ENCODE measurements around the gene SLC35F6. TPM values are rescaled to one million over a fixed set of nuclear protein-coding genes. Genes with fewer than 3 reads are reported as not detected.
A peak's percentile ranks its signal among the peaks of the same experiment; 100 is the strongest.

SLC35F6 gene, protein sequence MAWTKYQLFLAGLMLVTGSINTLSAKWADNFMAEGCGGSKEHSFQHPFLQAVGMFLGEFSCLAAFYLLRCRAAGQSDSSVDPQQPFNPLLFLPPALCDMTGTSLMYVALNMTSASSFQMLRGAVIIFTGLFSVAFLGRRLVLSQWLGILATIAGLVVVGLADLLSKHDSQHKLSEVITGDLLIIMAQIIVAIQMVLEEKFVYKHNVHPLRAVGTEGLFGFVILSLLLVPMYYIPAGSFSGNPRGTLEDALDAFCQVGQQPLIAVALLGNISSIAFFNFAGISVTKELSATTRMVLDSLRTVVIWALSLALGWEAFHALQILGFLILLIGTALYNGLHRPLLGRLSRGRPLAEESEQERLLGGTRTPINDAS
- polyA plus RNA-seq (ENCODE audit: insufficient read length in 12 of 12): 10 to 100 TPM in 1 of 12 donors, 1 to 10 TPM in 10, not detected in 1; 6.1 to 10.3 (median 8.3) TPM
- long read RNA-seq, donor 1, partial matches to known transcripts: 0 of 2 reads
- long read RNA-seq, donor 1, other reads (novel, unspliced or antisense): 0 of 2 reads
- long read RNA-seq, donor 2, partial matches to known transcripts: 0 of 3 reads
- long read RNA-seq, donor 2, other reads (novel, unspliced or antisense): 0 of 3 reads
- long read RNA-seq, donor 3, partial matches to known transcripts: 0 of 1 reads
- long read RNA-seq, donor 3, other reads (novel, unspliced or antisense): 0 of 1 reads
- long read RNA-seq, donor 4, partial matches to known transcripts: 0 of 1 reads
- long read RNA-seq, donor 4, other reads (novel, unspliced or antisense): 0 of 1 reads
- long read RNA-seq, donor 5, transcript SLC35F6-201 (6 exons, 3,898 nt): major isoform, 8 of 13 reads
- long read RNA-seq, donor 5, partial matches to known transcripts: 5 of 13 reads
- long read RNA-seq, donor 5, other reads (novel, unspliced or antisense): 0 of 13 reads
- long read RNA-seq, donor 6, partial matches to known transcripts: 0 of 2 reads
- long read RNA-seq, donor 6, other reads (novel, unspliced or antisense): 0 of 2 reads
- long read RNA-seq, donor 7: 0 reads
- long read RNA-seq, donor 8, partial matches to known transcripts: 0 of 3 reads
- long read RNA-seq, donor 8, other reads (novel, unspliced or antisense): 0 of 3 reads
- long read RNA-seq, donor 9: 0 reads
- long read RNA-seq, donor 10: 0 reads
- long read RNA-seq, donor 11, transcript SLC35F6-201 (6 exons, 3,898 nt): major isoform, 6 of 6 reads
- long read RNA-seq, donor 11, partial matches to known transcripts: 0 of 6 reads
- long read RNA-seq, donor 11, other reads (novel, unspliced or antisense): 0 of 6 reads

DNA sequence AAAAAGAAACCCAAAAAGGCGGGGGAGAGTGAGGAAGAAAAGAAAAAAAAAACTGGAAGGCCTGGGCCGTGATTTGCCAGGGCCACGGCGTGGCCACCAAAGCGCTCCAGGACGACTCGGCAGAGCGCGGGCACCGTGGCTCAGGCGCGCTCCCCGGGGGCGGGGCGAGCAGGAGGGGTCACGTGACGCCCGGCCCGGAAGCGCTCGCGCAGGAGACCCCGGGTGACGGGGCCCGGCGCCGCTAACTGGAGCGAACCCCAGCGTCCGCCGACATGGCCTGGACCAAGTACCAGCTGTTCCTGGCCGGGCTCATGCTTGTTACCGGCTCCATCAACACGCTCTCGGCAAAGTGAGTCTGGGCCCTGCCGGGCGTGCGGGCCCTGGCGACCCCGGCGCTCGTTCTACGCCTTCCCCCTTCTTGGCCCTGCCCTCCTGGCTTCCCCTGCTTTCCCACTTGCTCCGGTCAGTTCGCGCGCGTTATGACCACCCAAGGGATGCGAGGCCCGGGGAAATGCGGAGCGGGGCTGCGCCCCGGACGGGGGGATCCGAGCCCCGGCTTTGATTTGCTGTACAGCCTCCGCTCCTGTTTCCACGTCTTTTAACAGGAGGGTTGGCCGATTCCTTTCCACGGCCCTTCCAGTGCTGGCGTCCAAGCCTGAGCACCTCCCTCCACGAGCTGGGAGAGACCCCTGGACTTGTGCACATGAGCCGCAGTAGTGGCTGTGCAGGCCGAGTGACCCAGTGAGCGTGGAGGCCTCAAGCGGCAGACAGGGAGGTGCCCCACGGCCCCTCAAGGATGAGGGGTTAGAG, at the start of gene SLC35F6:
Gene SLC35F6, plus strand, starts transcription at position 207 of the 810 bp plus-strand sequence. Its CDS starts 66 bp downstream, at position 273.
- peak; percentile 81 for DNase-seq

DNA sequence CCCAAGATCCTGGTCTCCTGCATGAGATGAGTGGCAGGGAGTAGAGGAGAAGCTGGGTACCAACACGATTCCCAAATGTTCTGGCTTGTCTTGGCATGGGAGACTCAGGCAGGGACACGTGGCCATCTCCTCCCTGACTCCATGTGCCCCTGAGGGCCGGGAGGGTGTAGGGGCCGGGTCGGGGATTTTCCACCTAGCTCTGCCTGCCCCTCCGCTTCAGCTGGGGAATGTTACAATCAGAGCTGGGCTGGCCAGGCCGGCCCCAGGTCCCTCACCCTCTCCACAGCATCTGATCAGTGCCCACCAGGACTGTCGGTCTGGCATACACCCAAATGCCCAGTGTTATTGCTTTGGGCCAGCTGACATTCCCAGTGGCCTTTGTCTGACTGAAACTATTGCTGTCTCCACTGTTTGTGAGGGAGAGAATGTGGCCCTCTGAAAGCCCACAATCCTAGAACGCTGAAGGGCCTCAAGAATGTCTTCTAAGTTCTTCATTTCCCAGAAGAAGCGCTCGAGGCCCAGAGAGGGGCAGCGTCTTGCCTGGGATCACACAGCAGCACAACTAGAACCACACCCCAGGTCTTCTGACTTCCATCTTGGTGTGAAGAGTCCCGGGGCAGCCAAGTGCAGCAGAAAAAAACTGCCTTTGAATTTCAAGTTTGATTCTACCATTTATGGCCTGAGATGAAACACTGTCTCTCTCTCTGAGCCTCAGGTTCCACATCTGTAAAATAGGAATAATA, 48.4 kb upstream of the SLC35F6 start:
- DNase-seq: no peak

DNA sequence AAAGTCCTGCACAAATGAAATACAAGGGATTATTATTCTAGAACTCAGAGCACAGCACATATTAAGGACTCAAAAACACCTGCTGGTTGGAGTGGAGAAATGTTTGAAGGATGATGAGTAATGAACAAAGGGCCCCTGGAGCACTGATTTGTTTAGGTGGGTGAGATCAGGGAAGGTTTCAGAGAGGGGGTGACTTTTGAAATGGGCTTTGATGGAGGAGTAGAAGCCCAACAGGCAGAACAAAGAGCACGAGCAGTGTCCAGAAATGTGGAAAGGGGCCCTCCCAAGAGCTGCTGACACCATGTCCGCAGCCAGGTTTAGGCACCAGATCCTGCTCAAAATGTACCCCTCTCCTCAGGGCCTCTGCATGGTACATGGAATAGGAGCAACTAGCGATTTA, 47.7 kb upstream of the SLC35F6 start:
- DNase-seq: no peak

DNA sequence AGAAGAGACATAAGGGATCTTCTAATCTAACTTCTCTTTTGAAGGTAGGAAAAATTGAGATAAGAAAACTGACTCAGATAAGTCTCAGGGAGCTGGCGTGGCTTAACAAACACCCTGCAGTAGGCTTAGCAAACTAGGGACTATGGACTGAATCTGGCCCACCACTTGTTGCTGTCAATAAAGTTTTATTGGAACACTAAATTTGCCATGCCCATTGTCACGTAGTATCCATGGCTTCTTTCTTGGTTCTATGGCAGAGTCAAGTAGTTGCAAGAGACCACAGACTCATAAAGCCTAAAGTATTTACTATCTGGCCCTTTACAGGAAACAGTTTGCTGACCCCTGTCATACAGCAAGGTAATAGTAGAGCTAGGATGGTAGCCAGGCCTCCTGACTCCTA, 47.3 kb upstream of the SLC35F6 start:
- DNase-seq: no peak

DNA sequence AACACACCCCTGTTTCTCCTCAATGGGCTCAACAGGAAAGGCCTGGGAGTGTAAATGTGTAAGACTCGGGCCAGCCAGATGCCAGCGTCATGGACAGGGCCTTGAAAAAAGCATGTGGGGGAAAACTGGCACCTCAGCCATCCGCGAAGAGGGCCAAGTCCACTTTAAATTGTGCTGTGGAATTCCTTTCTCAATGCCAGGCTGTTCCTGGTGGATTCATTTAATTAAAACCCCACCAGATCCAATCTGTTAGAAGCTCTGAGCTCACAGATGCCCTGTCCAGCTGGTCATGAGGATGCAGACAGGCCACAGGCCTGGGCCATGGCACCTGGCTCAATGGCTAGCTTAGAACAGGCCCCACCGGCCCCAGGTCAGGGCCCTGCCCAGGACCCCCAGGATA, 46.7 kb upstream of the SLC35F6 start:
- DNase-seq: no peak

DNA sequence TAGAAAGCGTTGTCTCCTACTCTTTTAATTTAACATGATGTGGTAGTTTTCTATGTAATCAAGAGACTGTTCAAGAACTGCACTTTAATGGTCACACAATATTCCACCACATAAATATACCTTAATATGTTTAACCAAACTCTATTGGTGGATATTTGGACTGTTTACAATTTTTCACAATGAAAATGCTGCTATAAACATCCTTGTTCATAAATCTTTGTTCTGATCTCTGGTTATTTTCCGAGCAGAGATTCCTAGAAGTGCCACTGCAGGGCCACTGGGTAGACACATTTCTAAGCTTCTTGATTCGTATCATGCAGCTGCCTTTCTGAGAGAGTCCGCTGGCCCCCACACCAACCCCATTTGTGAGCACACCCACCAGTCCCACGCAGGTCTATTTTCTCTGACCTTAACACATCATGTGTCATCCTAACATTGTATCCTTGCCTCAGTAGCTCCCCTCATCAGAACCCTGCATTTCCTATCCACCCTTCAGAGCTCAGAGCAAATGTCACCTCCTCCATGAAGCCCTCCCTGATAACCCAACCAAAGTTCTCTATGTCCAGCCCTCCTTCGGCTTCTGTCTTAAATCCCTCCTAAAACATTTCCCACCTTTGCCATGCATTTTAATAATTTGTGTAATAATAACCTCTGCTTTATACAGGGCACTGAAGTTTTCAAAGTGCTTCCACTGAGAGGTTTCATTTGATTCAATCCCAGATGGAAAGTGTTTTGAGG, 45.0 kb upstream of the SLC35F6 start:
- DNase-seq: no peak

DNA sequence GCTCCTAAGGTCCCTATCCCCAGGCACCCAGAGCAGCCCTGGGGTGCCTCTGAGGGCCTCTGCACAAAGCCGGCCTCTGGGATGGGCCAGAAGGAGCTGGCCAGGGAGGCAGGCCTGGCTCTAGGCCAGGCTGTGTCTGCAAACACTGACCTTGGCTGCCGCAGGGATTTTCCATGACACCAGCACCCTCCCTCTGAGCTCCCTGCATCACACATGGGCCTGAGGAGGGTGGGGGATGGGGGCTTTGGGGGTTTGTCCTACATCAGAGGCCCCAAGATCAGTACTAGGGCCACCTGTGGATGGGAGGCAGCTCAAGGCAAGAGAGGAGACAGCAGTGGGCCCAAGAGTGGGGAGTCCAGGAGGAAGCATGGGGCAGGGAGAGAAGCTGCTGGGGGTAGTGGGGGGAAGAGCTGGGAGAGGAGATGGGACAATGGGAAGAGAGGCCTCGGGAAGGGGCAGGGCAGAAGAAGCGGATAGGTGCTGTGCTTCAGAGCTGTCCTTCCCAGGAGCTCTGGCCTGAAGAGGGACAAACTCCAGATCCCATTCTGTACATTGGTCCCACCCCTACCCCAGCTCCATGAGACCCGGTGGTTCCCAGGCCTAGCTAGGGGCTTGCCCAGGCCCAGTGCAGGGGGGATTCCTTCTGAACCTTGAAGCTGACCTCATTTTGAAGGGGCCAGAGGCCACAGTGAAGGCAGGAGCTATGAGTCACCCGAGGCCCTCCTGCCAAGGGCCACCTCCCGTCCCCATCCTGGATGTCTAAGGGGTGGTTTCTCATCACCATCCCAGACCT, 43.6 kb upstream of the SLC35F6 start:
- DNase-seq: peak; percentile 69

DNA sequence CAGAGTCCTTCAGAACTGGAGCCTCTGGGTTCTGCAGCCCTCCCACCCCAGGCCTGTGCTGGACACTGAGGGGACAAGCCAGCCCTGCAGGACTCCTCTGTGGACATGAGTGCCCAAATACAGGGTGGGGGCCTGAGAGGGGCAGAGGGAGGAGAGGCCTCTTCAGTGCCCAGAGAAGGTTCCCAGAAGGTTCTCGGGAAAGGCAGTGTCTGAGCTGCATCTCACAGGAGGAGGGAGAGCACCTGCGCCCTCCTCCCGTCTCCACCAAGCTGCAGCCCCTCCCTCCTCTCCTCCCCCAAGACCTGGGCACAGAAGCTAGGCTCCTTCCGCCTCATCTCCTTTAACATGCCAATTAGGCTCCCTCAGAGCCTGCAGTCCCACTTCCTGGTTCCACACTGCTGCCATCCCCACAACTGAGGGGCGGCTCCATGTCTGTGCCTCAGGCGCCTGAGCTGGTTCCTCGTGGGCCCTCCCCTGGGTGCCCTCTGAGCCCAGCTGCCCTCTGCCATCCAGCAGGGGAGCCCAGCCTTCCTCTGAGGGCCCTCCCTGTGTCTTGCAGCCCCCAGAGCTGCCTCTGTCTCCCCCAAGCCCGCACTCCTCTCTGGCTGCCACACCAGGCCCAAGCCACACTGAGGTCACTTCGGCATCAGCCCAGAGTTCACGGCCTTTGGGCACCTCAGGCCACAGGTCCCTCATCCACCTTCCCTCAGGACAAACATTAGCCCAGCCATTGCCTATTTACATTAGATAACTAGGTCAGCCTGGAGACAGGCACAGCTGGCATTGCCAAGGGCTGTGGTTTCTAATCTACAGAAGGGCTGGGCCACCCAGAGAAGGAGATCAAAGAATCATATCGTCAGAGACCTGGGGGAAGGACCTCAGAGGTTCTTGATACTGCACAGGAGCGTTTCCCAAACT, 42.7 kb upstream of the SLC35F6 start:
- no peak for DNase-seq

DNA sequence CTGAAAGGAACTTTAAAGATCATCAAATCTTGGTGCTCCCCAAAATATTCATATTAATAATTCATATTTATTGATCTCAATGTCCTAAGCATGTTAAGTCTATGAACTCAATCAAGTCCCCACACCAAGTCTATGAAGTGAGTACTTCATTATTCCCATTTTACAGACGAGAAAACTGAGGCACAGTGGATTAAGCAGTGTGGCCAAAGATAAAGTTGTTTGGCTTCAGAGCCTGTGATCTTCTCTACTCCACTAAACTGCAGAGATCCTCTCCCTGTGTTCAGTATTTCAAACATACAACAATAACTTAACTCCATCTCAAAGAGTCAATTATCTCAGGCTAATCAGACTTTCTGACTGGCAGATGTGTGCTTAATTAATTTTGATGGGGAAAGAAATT, 41.8 kb upstream of the SLC35F6 start:
- DNase-seq: no peak

DNA sequence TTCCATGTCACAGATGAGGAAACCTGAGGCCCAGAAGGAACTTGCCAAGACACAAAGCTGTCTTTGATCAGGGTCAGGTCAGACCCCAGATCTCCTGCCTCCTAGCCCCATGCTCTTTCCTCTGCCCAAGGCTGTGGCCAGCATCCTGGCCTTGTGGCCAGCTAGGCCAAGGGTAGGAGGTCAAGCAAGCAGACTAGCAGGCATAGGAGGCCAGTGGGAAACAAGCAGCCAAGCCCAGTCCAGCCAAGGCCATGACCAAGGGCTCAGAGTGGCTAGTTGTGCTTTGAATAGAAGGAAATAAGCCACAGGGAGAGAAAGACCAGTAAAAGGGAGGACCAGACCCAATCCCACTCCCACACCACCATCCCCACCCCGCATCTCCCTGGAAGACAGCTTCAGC, 41.2 kb upstream of the SLC35F6 start:
- no peak for DNase-seq

DNA sequence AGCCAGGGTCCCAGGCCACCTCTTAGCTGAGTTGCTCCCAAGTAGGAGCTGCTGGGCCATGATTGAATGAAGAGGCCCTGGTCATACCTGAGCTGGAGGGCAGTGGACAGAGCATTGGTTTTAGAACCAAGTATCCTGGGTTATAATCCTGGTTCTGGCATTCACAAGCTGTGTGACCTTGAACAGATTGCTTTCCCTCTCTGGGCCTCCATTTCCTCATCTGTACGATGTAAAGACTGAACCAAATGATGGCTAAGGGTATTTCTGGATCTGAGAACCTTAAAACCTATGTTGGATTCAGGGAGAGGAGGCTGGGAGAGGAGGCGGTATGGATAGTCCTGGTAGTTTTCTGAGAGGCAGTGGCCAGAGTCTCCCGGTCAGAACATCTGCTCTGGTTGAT, 40.6 kb upstream of the SLC35F6 start:
- DNase-seq: no peak

DNA sequence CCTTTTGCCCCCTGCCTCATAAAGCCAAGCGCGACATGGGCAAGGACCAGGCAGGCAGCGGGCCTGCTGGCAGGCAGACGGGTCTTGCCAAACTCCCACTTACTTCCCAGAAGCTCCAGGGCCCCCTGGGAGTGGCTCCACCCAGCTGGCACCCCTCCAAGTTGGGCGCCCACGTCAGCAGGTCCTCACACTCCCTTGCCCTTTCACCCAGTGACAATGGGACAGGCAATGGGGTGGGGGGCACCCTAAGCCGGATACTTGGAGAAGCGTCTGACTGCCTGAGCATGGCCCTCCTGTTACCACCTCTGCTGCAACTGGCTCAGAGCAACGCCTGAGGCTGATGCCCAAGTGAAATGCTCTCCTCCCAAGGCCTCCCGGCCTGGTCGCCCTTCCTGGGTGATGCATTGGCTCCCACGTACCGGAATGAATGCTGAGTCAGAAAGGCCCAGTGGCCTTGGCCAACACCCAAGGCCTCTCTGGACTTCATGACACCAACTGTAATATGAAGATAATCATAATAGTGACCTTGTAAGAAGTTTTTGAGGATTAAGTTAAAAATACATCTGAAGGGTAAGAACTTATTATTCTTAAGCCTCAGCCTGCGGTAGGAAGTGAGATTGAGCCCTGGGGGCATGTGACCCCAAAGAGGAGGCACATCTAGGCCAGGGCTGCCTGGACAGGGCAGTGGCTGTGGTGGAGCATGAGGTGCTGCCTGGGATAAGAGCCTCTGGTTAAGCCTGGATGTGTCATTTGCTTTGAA, 39.9 kb upstream of the SLC35F6 start:
- no peak for DNase-seq

DNA sequence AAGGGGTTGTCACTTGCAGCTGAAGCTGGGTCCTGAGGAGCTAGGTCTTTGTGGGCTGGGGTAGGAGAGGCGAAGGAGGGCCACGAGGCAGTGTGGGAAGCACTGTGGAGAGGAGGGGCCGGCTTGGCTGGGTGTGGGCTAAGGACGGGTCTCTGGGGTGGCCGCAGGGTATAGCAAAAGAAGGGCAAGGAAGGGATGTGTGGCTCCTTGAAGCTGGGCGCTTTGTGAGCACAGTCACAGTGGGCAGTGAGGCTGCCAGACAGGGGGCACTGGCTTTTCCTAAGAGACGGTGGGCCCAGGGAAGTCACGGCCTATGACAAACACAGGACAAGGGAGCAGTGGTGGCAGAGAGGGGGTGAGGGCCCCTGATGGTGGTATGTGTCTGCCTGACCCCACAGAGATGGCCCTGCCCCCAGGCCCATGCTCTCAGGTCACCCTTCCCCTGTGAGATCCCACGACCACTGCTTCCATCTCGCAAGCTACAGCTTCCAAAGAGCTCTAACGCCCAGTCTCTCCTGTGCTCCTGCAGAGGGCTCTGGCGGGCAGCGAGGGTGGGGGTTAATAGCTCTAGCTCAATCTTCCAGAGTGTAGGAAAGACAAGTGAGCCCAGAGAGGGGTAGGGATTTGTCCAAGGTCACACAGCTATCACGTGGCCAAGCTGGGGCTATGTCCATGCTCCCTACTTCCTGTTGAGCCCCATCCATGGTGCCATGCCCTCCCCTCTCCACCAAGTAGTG, 39.1 kb upstream of the SLC35F6 start:
- no peak for DNase-seq

DNA sequence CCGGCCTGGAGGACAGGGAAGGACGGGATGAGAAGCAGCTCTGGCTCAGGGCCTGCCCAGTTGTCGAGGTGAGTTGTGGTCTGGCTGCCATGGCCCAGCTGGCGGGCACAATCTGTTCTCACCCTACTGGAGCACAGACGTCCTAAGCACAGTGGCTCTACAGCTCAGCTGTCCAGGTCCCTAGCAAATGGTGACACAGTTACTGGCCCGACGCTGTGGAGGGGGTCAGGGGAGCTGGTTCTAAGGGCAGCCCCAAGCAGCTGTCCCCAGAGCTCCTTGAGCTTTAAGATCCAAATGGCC, 38.6 kb upstream of the SLC35F6 start:
- DNase-seq: peak; percentile 15

DNA sequence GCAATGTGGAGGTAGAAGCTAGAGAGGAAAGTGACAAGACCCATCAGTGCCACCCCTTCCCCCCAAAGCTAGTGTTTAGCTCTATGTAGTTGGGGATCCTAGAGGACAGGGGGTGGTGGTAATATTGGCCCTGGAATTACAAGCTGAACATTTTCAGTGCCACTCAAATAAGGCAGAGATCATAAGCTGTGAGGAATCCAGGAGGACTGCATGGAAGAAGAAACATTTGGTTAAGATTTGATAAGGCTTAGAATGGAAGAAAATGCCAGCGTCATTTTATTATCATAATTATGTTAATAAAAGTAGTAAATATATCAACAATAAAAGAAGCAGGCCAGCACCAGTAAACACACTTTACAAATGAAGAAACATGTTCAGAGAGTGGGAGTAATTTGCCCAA, 37.9 kb upstream of the SLC35F6 start:
- DNase-seq: no peak
